Suprapubic skin (tissue), 3 donors: ENCODE measurements around the gene MCMBP.
"Not testable (repeated sequence)": the region's sequence is repeated elsewhere in the genome, so short reads cannot be mapped to it uniquely, and the experiment has no call there.

Experiments used
- CTCF ChIP-seq, 2 donors: fragments of 200-600 bp in 1 of 2; fragments of 450-650 bp in 1 of 2; sonication (generic) in 1 of 2; IDR thresholded peaks; one replicate each; pipeline ENCODE4 v1.5.1; 2016 to 2019; ENCODE audit warnings: antibody characterized with exemption in 2 of 2, mild to moderate bottlenecking in 1 of 2, moderate library complexity in 1 of 2
- POLR2AphosphoS5 ChIP-seq, 3 donors: sonication (generic); formaldehyde crosslinking; IDR thresholded peaks; one replicate each; pipeline ENCODE4 v1.6.1; 2017; ENCODE audit warnings: antibody characterized with exemption in 3 of 3

GRCh38 chr10:119883901-119884611 lies 11.4 kb upstream of the MCMBP start:
- not testable (repeated sequence) for TF ChIP-seq POLR2AphosphoS5, CTCF (IDR thresholded peaks at IDR 0.05)
